ENCODE data around the gene YIPF4.
"Not testable (repeated sequence)": the region's sequence is repeated elsewhere in the genome, so short reads cannot be mapped to it uniquely, and the experiment has no call there.

Gene YIPF4

DNA sequence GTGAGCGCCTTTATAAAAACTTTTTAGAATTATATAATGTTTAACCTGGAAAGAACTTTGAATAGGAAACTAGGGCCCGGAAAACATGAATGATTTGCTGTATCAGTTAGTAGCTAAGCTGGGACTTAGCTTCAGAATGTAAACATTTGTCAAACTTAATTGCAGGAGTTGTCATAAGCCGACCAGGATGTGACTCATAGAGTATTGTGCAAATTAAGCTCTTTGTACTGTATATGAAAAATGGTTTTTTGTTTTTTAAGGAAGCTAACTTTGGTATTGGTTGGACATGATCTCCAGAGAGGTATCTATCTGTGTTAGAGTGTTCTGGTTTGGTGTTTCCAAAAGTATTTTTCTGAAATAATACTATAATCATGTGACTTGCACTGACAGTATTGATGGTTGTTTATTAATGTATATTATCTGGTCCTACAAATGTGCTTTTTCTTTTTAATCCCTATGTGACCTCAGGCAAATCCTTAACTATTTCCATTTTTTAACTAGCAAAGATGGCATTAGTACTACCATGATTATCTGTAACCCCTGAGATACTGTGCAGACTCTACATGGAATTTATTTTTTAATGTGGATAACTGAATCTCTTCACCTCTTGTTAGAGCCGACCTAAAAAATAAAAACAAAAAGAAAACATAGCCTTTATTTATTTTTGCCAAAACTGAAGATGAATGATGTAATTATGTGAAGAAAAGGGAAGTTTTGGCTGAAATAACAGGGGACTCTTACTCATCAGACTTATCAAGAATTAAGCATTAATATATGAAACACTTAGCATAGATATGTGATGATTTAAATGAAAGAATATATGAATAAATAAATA lies 11.7 kb downstream of the YIPF4 start:
- DNase-seq: no peak

- no peak for DNase-seq
These were observed 12.3 kb downstream of the YIPF4 start for GRCh38 chr2:32290000-32290339.

DNA sequence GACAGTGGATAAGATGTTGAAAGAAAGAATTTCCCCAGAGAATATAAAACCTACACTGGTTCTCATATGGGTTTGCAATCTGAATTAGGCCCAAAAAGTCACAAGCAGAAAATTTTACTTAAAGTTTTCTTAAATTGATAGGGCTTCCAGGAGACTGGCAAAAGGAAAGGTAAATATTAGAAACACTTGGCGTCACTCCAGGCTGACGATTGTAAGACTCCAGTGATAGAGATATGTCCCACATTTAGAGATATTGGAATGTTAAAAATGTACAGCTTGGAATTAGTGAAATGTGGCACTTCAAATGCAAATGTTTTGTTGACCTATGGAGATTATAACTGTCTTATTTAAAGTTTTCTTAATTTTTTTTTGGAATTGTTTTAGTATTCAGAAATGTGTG lies 14.0 kb downstream of the YIPF4 start:
- DNase-seq: no peak

DNA sequence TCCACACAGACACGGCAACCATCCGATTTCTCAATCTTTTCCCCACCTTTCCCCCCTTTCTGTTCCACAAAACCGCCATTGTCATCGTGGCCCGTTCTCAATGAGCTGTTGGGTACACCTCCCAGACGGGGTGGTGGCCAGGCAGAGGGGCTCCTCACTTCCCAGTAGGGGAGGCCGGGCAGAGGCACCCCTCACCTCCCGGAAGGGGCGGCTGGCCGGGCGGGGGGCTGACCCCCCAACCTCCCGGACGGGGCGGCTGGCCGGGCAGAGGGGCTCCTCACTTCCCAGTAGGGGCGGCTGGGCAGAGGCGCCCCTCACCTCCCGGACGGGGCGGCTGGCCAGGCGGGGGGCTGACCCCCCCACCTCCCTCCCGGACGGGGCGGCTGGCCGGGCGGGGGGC lies 15.8 kb downstream of the YIPF4 start:
- DNase-seq: not testable (repeated sequence)

DNA sequence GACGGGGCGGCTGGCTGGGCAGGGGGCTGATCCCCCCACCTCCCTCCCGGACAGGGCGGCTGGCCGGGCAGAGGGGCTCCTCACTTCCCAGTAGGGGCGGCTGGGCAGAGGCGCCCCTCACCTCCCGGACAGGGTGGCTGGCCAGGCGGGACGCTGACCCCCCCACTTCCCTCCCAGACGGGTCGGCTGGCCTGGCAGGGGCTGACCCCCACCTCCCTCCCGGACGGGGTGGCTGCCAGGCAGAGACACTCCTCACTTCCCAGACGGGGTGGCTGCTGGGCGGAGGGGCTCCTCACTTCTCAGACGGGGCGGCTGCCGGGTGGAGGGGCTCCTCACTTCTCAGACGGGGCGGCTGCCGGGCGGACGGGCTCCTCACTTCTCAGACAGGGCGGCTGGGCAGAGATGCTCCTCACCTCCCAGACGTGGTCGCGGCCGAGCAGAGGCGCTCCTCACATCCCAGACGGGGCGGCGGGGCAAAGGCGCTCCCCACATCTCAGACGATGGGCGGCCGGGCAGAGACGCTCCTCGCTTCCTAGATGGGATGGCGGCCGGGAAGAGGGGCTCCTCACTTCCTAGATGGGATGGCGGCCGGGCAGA lies 16.4 kb downstream of the YIPF4 start:
- DNase-seq: not testable (repeated sequence)

- DNase-seq: no peak
These were observed 32.9 kb downstream of the YIPF4 start for GRCh38 chr2:32310577-32310976.

DNA sequence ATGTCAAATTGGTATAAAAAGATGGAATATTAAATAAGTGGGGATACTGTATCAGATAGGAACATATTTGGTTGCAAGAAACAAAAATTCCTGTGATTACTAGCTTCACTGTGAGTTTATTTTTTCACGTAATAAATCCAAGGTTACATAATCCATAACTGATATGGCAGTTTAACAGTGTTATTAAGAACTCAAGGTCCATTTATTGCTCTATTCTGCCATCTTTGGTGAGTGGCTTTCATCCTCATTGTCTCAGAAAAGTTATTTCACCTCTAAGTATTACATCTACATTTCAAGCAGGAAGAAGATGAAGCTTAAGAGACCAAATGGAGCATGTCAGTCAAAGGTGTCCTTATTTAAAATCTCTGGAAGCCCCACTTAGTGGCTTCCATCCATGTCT lies 37.2 kb downstream of the YIPF4 start:
- DNase-seq: no peak

GRCh38 chr2:32328679-32329078 lies 51.0 kb downstream of the YIPF4 start:
- DNase-seq: not testable (repeated sequence)

GRCh38 chr2:32329180-32329980 lies 51.7 kb downstream of the YIPF4 start:
- not testable (repeated sequence) for DNase-seq

DNA sequence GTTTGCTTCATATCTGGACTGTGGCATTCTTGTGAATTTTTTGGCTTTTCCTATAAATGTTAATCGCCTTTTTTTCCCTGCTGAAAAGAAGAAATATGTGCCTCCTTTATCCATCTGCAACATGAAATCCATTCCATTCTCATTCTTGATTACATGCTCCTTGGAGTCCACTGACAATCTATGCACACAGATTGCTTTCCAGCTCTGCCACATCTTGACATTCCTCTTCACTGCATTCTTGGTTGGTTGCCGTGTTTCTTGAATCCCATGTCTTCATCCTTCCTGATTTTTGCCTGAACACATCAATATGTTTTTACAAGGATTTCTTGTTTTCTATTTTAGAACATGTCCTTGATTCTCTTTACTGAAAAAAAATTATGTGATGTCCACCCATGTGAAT lies 52.4 kb downstream of the YIPF4 start:
- no peak for DNase-seq

DNA sequence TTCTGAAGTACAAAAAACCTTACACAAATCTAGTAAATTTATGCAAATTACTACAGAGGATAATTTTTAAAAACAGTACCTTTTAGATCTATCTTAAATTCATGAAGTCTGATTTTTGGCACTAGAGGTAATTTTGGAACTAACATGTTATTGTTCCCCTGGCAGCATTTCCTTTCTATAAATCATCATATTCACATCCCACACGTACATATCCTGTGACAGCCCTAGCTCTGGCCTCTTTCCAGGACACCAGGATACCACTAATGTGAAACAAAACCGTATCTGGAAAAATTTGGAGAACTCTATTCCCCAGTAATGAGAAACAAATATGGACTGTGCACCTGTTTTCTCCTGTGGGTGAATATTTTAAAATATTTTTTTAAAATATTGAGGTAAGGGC lies 65.1 kb downstream of the YIPF4 start:
- DNase-seq: no peak

- DNase-seq: not testable (repeated sequence)
These were observed 73.1 kb downstream of the YIPF4 start for GRCh38 chr2:32350797-32351196.

GRCh38 chr2:32355976-32356680 lies 78.4 kb downstream of the YIPF4 start:
- peak; percentile 36 for DNase-seq

DNA sequence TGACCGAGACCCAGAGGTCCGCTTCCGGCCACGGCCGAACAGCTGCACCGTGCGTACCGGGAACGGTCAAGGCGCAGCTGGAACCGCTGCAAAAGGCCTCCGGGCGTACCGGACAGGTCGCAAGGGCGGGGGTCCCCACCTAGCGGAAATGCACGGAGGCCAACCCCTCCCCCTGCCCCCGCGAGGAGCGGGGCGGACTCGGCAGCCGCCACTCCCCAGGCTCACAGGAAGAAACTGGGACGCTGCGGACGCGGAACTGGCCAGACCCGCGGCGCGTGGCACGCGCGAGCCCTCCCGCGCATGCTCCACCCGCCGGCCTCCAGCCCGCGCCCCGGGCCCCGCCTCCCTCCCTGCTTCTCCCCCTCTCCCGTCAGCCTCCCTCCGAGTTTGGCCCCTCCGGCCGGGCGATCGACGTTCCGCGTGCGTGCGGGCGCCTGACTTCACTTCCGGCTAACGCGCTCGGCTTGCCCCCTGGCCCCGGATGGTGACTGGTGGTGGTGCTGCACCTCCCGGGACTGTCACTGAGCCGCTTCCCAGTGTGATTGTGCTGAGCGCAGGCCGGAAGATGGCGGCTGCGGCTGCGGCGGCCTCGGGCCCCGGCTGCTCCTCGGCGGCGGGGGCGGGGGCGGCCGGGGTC lies 79.1 kb downstream of the YIPF4 start, which contains the start of gene BIRC6:
BIRC6 (plus strand) TSS at position 343 of the 637 bp plus-strand sequence; CDS start at position 482, 139 bp downstream.
- DNase-seq: peak; percentile 78

GRCh38 chr2:32357318-32358110 lies 79.8 kb downstream of the YIPF4 start:
- no peak for DNase-seq

DNA sequence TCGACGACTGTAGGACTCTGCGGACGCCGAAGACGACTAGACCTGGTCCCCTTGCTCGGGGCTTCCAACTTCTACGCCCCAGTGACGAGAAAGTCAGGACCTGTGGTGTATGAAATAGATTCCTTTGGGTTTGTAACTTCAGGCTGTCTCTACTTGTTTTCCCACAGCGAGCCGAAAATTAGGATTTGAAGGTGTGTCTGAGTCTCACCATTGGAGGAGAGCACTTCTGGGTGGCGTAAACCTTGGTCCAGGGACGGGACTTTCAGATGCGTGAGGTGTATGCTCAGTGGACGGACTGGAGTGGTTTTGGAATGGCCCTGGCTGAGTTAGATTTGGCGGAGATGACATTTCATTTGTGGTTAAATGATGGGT lies 80.4 kb downstream of the YIPF4 start:
- DNase-seq: no peak

GRCh38 chr2:32360416-32360815 lies 82.7 kb downstream of the YIPF4 start:
- DNase-seq: no peak

GRCh38 chr2:32362997-32363396 lies 85.3 kb downstream of the YIPF4 start:
- DNase-seq: not testable (repeated sequence)

DNA sequence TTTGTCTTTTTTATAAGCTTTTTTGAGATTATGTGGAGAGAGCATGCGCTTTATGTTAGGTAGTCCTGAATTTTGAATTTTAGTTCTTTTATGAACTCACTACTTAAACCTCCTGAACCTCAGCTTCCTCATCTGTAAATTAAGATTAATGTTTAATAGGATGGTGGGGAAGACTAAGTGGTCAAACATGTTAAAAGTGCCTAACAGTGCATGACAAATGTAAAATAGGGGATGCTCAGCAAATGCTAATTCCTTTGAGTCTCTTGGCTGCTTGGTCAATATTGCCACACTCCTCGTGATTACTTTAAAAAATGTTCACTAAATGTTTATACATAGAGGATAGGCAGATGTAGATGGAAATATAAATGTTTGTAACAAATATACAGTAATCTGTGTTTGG lies 85.9 kb downstream of the YIPF4 start:
- no peak for DNase-seq

- not testable (repeated sequence) for DNase-seq
These were observed 86.6 kb downstream of the YIPF4 start for GRCh38 chr2:32364290-32364689.

- not testable (repeated sequence) for DNase-seq
These were observed 88.0 kb downstream of the YIPF4 start for GRCh38 chr2:32365679-32366078.

Data from NCI-H2029 treated with DMSO at 0.1 percent for 48 hours (cell line).